HG03520 (cell line): Measurements from ENCODE around the gene RELCH.

Source experiments
- ATAC-seq: cut with Tn5 transposase; IDR thresholded peaks from one replicate; pipeline ENCODE4 v1.9.1; 2021; ENCODE audit warnings: mild to moderate bottlenecking, moderate library complexity; ENCODE audit not compliant: unreplicated experiment

The RELCH gene

DNA sequence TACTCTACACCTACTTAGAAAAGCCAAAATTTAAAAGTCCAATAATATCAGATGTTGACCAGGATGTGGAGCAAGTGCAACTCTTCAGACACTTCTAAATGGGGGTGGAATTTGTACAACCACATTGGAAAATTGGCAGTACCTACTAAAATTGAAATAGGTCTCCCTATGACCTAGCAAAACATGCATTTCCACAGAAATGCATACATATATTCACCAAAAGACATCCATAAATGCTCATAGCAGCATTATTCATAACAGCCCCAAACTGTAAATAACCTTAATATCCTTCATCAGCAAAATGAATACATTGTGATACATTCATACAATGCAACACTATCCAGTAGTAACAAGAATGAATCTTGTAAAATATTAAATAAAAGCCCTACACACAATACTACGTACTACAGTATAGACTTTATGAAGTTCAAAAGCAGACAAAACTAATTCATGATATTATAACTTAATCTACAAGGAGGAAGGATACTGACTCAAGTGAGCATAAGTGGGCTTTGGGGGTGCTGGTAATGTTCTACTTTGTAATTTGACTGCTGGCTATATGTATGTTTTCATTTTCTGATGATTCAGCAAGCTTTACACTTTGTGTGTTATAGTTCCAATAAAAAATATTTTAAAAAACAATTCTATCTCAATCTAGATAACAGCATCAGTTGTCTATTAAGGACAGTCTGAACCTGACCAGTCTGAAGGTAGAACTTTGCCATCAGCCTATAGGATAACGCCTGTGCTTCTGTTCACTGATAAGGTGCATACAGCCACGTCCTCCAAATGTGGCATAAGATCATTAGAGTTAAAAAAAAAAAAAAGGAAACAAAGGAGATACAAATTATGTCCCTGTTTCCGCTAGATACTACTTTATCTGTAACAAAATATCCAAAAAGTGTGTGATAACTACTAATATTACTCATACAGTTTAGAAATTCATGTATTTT is 131.4 kb downstream of the RELCH start:
- no peak for ATAC-seq

- ATAC-seq = no peak
Observed at GRCh38 chr18:62321201-62321600, 134.1 kb downstream of the RELCH start.

DNA sequence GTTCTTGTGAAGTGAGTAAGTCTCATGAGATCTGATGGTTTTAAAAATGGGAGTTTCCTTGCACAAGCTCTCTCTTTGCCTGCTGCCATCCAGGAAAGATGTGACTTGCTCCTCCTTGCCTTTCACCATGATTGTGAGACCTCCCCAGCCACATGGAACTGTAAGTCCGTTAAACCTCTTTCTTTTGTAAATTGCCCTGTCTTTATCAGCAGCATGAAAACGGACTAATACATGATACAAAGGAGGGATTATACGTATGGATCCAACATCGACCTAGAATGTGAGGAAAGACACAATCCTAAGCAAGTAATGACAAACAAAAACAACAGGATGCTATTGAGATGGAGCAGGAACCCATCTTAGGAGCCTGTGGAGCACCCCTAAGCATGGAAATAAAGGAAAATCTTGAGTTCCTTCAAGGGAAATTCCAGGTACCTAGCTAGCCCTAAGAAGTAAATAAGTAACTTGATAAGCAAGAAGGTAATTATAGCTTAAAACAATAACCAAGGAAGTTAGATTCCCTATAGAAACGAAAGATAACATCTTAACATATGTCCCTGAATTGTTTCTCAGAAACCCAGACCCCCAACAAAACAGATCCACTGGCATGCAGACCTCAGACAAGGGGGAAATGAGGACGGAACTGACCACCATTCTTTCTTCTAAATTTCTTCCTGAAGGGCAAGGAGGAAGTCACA is 136.6 kb downstream of the RELCH start:
- no peak for ATAC-seq

DNA sequence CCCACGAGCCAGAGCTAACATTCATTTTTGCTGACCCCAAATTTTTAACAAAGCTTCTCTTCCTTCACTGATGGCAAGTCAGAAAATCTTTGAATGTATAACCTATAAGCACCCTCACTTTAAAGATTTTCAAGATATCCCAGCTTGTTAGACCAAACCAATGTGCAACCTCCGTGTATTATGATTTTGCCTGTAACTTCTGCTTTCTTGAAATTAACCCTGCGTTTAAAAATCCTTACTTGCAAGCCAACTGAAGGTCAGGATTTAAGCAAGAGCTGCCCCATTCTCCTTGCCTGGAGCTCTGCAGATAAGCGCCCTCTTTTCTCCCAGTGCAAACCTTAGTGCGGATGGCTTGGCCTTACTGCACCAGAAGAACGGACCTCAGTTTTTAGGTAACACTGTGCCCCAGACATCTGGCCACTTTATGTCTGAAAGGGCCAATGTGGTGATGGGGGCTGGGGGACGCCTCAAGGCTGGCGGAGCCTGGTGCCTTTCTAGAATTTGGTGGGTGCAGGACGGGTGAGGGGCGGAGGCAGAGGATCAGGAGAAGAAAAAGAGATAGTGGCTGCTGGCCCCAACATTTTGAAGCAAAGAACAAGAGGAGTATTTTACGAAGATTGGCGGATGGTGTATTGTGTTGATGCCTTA is 137.2 kb downstream of the RELCH start:
- ATAC-seq = no peak

DNA sequence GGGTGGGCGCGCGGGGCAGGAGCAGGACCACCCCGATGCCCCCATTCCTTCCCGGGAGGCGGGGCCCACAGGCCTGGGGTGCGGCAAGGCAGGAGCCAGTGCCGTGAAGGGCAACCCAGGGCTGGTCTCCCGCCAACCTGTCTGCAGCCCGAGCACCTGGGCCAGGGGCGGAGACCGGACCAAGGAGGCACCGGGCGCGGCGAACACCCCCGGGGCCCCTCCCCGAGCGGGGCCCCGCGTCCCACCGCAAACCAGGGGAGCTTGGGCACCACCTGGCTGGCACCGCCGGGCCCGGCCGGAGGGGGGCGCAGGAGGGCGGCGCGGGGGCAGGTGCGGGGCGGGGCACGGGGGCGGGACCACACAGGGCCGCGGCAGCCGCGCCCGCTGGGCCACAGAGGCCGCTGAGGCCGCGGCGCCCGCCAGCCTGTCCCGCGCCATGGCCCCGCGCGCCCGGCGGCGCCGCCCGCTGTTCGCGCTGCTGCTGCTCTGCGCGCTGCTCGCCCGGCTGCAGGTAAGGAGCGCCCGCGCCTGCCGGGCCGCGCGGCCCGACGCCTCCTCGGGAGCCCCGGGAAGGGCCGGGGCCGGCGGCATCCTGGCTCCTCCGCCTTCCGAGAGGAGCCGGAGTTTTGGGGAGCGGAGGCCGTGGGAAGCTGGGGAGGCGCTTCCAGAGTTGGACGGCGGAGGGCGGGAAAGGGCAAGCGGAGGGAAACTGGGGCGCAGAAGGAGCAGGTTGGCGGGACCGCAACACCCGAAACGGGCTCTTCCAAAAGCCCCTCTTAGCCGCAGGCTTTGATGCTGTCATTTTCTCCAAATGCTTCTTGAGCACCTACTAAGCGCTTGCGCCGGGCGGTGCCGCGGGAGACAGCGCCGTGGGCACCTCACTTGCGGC is 138.1 kb downstream of the RELCH start, which contains the start of gene TNFRSF11A:
Gene TNFRSF11A, plus strand, starts transcription at position 394 of the 889 bp plus-strand sequence. Its CDS starts 43 bp downstream, at position 437.
- peak; percentile 60 for ATAC-seq

DNA sequence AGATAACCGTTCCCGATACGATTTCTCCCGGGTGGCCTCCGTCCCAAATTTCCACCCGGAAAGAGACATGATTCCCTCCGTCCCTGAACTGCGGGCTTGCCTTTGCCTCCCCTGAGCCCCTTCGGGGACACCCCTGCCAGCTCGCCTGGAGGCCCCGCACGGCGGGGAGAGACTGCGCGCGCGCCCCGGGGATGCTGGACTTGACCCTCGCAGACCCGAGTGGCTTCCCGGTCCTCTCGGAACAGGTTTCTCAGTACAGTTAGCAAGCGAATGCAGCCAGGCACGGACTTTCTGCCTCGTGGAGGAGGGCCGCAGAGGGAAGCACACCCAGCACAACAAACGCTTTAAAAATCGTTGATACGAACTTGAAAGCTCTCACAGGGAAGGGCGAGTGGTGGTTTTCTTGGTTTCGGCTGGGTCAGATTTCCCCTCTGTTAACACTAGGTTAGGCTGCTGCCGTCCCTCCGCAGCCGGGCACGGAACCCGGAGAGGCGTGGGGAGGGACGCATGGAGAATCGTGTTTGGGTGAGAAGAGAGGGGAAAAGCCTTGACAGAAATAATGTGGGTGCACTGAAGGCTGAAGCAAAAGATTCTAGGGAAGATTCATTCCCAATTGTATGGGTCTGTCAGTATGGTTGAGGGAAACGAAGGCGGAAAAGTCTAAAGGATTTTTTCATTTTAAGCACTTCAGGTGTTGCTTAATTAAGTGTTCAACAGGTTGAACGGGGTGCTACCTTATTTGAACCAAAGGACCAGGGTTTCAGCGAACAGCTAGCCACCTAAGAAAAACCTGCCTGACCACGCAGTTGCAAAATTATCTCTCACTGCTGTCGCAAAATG is 139.0 kb downstream of the RELCH start:
- ATAC-seq = no peak

DNA sequence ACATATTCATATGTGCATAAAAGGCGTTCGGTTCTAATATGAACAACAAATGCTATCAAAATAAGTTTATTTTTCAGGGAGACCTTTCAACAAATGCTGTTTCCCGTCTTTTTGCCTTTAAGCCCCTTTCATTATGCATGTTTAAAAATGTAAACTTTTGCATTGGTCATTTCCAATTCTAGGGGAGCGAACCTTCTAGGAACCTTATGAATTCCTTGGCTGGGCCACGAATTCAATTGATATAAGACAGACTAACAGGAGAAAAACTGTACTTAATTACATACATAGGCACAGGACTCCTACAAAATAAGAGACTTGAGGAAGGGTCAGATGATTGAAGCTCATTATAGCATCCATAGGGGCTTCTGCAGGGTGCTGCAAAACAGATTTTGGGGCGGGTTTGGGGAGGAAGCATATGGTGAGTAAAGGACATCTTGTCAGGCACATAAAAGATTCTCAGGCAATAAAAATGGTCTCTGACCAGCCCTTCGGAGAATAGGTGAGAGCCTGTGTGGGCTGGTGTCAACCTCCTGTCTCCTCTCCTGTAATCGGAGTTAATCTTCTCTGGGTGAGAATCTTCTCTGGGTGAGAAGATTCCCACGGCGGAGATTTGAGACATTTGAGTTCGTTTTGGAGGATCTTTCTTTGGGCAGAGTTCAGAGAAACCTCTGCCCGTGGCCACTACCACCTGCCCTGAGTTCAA is 139.7 kb downstream of the RELCH start:
- ATAC-seq = no peak

GRCh38 chr18:62327977-62328376 is 140.9 kb downstream of the RELCH start:
- no peak for ATAC-seq

DNA sequence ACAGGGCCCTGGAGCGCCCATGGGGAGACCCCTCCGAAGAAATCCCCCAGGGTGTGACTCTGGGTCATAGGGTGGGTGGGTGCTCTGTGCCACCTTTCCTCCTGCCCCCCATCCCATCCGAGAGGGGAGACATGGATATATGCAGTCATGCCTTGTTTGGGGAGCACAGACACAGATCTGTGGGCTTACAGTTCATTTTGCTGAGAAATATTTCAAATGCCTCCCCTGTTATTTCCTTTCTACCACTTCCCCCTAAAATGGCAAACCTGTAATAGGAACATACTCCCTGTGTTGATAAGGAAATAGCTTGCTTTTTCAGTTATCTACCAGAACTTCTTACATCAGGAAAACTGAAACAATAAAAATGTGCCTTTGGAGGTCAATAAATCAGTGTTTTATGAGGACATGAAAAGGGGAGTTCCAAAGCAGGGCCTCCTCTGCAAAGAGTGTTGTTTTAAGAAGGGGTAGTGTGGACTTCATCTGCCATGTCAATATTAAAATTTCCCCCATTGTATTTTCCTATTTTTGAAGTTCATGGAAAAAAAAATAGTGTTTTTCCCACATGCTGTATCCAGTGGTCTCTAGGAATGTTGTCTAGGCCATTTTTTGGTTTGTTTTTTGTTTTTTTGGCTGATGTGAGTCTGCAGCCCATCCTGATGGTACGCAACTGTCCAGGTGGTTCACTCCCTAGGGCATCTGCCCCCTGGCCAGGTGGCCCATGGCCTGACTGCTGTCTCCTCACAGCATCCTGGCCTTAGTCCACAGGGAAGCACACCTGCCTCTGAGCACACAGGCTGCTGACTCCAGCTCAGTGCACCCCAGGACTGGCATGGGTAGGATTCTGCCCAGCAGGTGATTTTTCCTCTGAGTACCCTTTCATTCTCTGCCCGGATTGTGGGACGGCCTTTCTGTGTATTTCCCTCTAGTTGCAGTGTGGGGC is 141.8 kb downstream of the RELCH start:
- no peak for ATAC-seq

DNA sequence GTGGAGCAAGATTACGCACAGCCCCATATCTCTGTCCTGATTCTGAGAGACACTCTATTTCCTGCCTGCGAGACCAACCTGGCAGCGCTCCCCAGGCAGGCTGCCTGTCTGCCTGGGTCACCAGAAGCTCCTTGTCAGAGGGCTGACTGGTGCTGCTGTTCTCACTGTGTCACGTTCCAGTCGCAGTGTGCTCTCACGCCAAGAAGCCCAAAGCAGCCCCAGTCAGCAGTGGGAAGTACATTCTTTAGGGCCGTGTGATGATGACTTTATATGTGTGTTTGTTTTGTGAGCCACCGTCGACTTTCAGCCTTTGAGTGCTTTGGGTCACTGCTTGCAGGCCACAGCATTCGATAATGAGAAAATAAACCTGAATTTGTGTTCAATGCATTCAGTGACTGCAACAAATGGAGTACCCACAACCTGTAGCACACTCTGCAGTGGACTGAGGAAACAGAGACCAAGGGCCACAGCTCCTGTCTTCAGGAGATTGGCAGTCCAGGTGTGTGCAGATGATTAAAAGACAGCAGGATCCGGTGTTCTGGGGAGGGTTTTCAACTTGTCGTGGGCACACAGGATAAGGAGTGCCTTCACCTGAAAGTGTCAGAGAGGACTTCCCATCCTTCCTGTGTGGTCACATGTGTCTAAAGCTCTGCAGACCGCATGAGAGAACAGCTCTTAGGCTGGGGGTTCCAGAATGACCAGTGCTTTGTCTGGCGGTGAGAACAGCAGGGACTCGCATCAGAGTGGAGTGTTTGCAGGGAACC is 142.8 kb downstream of the RELCH start:
- ATAC-seq = no peak

DNA sequence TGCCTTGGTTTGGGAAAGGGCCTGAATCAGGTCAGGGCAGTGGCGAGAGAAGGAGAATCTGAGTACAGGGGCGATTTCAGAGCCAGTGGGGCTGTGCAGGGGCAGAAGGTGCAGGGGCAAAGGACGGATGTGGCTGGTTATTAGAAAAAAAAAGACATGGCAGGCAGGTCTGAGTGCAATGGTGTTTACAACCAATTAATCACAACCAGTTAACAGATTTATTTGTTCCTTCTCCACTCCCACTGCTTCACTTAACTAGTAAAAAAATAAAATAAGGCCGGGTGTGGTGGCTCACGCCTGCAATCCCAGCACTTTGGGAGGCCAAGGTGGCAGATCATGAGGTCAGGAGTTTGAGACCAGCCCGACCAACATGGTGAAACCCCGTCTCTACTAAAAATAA is 143.6 kb downstream of the RELCH start:
- no peak for ATAC-seq

GRCh38 chr18:62331581-62332356 is 144.7 kb downstream of the RELCH start:
- ATAC-seq = no peak

DNA sequence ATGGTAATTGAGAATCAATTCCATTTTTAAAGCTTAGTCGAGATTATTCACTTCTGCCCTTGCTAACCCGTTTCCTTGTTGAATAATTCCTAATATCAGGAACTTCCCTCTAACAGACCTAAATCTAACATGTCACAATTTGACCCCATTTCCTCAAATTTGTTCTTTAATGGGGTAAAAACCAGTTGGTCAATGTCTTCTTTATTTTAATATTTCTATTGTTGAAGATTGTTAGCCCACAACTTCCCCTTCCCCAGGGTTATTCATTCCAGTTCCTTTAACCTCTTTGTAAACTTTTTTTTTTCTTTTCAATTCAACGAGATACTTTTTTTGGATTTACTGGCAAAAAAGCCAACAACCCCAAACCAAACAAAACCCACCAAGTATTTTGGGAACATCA is 145.4 kb downstream of the RELCH start:
- no peak for ATAC-seq

GRCh38 chr18:62332964-62333695 is 146.1 kb downstream of the RELCH start:
- no peak for ATAC-seq

GRCh38 chr18:62334120-62334519 is 147.1 kb downstream of the RELCH start:
- no peak for ATAC-seq

- ATAC-seq = no peak
Observed at GRCh38 chr18:62335494-62335893, 148.4 kb downstream of the RELCH start.
